HG02938 (cell line): ENCODE measurements around the gene NHLRC4.

Experiments
- ATAC-seq: cut with Tn5 transposase; IDR thresholded peaks from one replicate; pipeline ENCODE4 v1.9.1; 2021; ENCODE audit warnings: mild to moderate bottlenecking, moderate library complexity; ENCODE audit not compliant: unreplicated experiment

Gene NHLRC4

GRCh38 chr16:552171-552570, 14.6 kb upstream of the NHLRC4 start:
- no peak for ATAC-seq

GRCh38 chr16:553601-554296, 13.1 kb upstream of the NHLRC4 start:
- no peak for ATAC-seq

GRCh38 chr16:554297-554621, 12.5 kb upstream of the NHLRC4 start:
- no peak for ATAC-seq

- ATAC-seq, result no peak
These were observed 12.0 kb upstream of the NHLRC4 start for GRCh38 chr16:554640-555365.

GRCh38 chr16:555528-556473, 11.0 kb upstream of the NHLRC4 start:
- no peak for ATAC-seq

GRCh38 chr16:556474-557173, 10.2 kb upstream of the NHLRC4 start:
- ATAC-seq, result no peak

GRCh38 chr16:557463-558297, 9.1 kb upstream of the NHLRC4 start:
- ATAC-seq, result no peak

GRCh38 chr16:558298-559020, 8.3 kb upstream of the NHLRC4 start:
- no peak for ATAC-seq

GRCh38 chr16:559021-559380, 7.8 kb upstream of the NHLRC4 start:
- no peak for ATAC-seq

- ATAC-seq, result no peak
These were observed 7.2 kb upstream of the NHLRC4 start for GRCh38 chr16:559411-560203.

- ATAC-seq, result no peak
These were observed 6.6 kb upstream of the NHLRC4 start, which contains the start of gene PRR35 for GRCh38 chr16:560204-560700. TSS of gene PRR35 (plus strand) at chr16:560394. CDS start at chr16:563295, 2,901 bp downstream.

GRCh38 chr16:560701-561412, 5.9 kb upstream of the NHLRC4 start:
- no peak for ATAC-seq

GRCh38 chr16:561413-561794, 5.4 kb upstream of the NHLRC4 start:
- no peak for ATAC-seq

- ATAC-seq, result no peak
These were observed 4.6 kb upstream of the NHLRC4 start for GRCh38 chr16:561957-562938.

- ATAC-seq, result no peak
These were observed 3.6 kb upstream of the NHLRC4 start for GRCh38 chr16:563072-563644.

GRCh38 chr16:564690-565418, 2.0 kb upstream of the NHLRC4 start:
- ATAC-seq, result no peak
